ENCODE data around the gene MCF2L. TPM values are rescaled to one million over a fixed set of nuclear protein-coding genes. Genes with fewer than 3 reads are reported as not detected.

MCF2L gene
- total and polyA plus RNA-seq, 4 donors, result 46.3 to 136 (median 92.0) TPM

DNA sequence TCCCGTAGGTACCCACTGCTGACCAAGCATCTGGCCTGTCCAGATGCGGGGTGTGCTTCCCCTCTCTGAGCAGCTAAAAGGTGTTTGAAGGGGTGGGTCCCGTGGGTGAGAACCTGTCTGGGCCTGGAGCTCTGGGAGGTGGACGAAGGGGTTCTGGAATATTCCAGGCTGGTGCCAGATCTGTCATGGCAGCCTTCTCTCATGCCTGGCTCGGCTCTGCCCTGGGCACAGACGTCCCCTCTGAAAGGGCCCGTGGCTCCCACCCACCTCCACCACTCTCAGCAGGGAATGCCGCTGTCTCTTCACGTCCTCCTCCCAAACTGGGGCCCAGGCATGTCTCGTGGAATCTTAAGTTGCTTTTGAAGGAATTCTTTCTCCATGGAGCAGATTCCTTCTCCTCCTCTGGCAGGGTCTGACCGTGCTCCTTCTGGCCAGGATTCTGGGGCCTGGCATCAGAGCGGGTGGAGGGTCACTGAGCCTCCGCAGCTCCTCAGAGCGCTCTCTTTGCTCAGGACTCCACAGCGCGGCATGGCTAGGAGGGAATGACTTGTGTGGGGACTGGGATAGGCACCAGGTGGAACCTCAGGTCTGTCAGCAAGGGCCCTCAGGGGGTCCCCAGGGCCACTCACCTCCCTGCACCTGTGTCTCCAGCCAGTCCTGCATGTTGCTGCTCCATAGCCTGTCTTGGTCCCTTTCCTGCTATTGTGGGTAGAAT is 5.9 kb upstream of the MCF2L start:
- Histone ChIP-seq H3K9me3 (ENCODE audit: control insufficient read depth, insufficient read depth, low read length) (no peaks in the 10 kb centered on the region), H3K27me3 (ENCODE audit: control insufficient read depth, insufficient read depth, low read length) (no peaks in the 10 kb centered on the region), H3K36me3 (ENCODE audit: control insufficient read depth, insufficient read depth, low read length) (peaks cover 11% of the 10 kb centered on the region), H3K4me1 (ENCODE audit: control insufficient read depth, insufficient read depth, low read length) (peaks cover 34% of the 10 kb centered on the region), H3K27ac (ENCODE audit: low read depth, low read length) (no peak overlapping the region), H3K4me3 (ENCODE audit: low read depth, low read length) (no peak overlapping the region)
- 92% methylated on average over 14 of the region's 16 CpGs for WGBS (ENCODE audit: insufficient coverage)
- DNase-seq (ENCODE audit: low read depth in 4 of 6, low spot score in 6 of 6), result no peak

DNA sequence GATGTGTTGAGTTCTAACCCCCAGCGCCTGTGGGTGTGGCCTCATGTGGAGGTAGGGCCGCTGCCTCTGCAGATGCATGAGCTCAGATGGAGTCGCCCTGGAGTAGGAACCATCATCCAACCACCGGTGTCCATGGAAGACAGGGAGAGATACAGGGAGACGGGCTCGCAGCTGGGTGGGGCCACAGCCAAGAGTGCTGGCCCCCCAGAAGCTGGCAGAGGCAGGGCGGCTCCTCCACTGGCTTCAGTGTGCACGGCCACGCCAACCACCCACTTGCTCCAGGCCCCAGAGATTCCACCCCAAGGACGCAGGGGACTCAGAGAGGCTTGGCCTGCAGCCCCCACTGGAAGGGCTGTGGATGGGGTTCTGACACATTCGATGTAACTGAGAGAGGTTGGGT is 5.4 kb upstream of the MCF2L start:
- WGBS (ENCODE audit: insufficient coverage), result 94% methylated on average over 8 of the region's 11 CpGs
- no peak for DNase-seq (ENCODE audit: low read depth in 4 of 6, low spot score in 6 of 6)
- peaks cover 34% of the 10 kb centered on the region for H3K4me1 ChIP-seq (ENCODE audit: control insufficient read depth, insufficient read depth, low read length)

DNA sequence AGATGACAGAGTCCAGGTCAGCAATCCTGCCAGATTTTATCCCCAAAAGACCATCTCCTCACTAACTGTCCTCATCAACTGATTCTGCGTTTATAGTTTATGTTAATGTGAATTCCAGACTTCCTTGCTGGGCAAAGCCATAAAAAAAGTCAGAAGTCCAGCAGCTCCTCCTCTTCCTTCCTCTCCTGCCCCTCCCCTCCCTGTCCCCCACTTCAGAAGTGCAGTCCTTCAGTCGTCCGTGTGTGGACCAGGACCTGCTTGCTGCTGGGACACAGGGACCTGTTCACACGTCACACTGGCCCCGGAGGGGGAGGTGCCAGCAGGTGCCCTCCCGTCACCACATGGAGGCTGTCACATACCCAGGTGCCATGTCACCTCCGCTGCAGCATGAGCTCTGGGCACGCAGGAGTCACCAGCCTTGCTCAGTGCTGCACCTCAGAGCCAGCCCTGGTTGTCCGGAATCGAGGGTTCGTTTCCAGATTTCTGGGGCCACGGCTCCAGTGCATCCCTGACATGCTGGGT is 4.0 kb upstream of the MCF2L start:
- no peak overlapping the region for H3K4me3 ChIP-seq (ENCODE audit: low read depth, low read length)
- no peak for DNase-seq (ENCODE audit: low read depth in 4 of 6, low spot score in 6 of 6)
- H3K9me3 ChIP-seq (ENCODE audit: control insufficient read depth, insufficient read depth, low read length), result no peaks in the 10 kb centered on the region
- no peaks in the 10 kb centered on the region for H3K27me3 ChIP-seq (ENCODE audit: control insufficient read depth, insufficient read depth, low read length)
- H3K36me3 ChIP-seq (ENCODE audit: control insufficient read depth, insufficient read depth, low read length), result peaks cover 8% of the 10 kb centered on the region
- WGBS (ENCODE audit: insufficient coverage), result 70% methylated on average over 11 of the region's 12 CpGs
- peak overlapping the region; percentile 26 for H3K27ac ChIP-seq (ENCODE audit: low read depth, low read length)
- H3K4me1 ChIP-seq (ENCODE audit: control insufficient read depth, insufficient read depth, low read length), result peaks cover 30% of the 10 kb centered on the region

More for the DNA sequence above, 5.4 kb upstream of the MCF2L start:
- H3K36me3 ChIP-seq (ENCODE audit: control insufficient read depth, insufficient read depth, low read length), result peaks cover 8% of the 10 kb centered on the region
- H3K4me3 ChIP-seq (ENCODE audit: low read depth, low read length), result no peak overlapping the region
- no peaks in the 10 kb centered on the region for H3K9me3 ChIP-seq (ENCODE audit: control insufficient read depth, insufficient read depth, low read length)
- no peaks in the 10 kb centered on the region for H3K27me3 ChIP-seq (ENCODE audit: control insufficient read depth, insufficient read depth, low read length)
- H3K27ac ChIP-seq (ENCODE audit: low read depth, low read length), result no peak overlapping the region

DNA sequence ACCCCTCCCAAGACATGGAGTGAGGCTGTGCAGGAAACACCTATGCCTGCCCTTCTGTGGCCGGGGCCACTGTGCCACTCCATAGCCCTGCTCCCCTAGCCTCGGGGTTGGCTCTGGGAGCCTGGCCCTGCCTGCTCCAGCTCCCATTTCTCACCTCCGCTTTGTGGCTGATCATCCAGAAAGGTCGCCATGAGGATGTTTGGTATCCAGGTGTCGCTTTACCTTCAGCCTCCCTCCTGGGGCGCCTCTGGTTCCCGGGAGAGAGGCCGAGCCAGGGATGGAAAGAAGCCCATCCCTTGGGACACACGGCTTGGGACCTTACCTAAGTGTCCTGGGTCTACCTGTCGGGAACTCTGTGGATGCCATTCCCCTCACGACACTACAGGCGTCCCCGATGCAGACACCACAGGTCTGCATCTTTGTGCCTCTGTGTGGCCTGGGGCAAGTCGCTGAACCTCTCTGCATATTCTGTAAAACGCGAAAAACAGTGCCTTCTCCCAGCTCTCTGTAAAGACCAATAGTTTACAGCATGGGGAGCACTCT is 3.4 kb upstream of the MCF2L start:
- Histone ChIP-seq H3K9me3 (ENCODE audit: control insufficient read depth, insufficient read depth, low read length) (no peaks in the 10 kb centered on the region), H3K27me3 (ENCODE audit: control insufficient read depth, insufficient read depth, low read length) (no peaks in the 10 kb centered on the region), H3K4me3 (ENCODE audit: low read depth, low read length) (no peak overlapping the region), H3K36me3 (ENCODE audit: control insufficient read depth, insufficient read depth, low read length) (peaks cover 8% of the 10 kb centered on the region), H3K4me1 (ENCODE audit: control insufficient read depth, insufficient read depth, low read length) (peaks cover 29% of the 10 kb centered on the region), H3K27ac (ENCODE audit: low read depth, low read length) (no peak overlapping the region)
- DNase-seq (ENCODE audit: low read depth in 4 of 6, low spot score in 6 of 6), result no peak
- WGBS (ENCODE audit: insufficient coverage), result 88% methylated on average over 16 of the region's 16 CpGs

DNA sequence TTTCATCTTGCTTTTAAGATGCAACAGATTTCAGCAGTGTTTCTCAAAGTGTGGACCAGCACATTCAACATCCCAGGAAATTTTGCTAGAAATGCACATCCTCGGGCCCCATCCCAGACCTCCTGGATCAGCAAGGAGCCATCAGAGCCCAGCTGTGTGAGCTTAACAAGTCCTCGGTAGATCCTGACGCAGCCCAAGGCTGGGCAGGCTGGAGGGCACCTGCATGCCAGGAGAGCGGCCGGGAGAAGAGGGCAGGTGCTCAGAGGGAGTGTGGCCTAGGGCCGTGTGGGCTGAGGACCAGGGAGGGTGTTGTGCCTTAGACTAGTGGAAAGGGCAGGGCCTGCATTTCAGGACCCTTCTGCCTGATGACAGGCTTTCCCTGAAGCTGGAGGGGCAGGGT is 2.2 kb upstream of the MCF2L start:
- no peak for DNase-seq (ENCODE audit: low read depth in 4 of 6, low spot score in 6 of 6)

DNA sequence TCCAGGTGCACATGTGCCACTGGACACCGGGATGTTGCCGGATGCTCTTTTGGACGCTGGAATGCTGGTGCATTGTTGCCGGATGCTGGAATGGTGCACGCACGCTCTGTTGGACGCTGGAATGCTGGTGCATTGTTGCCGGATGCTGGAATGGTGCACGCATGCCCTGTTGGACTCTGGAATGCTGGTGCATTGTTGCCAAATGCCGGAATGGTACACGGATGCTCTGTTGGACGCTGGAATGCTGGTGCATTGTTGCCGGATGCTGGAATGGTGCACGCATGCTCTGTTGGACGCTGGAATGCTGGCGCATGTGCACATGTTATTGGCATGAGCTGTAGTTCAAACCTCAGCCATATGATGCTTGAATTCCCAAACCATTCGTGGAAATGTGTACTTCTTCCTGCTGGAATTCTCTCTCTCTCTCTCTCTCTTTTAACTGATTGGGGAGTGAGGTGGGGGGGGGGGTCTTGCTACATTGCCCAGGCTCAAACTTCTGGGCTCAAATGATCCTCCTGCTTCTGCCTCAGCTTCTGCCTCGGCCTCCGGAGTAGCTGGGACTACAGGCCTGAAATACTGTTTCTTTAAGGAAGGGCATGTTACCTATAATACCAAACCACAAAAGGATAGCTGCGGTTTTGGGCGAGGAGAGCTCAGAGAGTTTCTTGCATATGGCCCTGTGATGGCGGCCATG is 1.2 kb upstream of the MCF2L start:
- peak in 2 of 6 donors; percentile 56 to 67 for DNase-seq (ENCODE audit: low read depth in 4 of 6, low spot score in 6 of 6)
- Histone ChIP-seq H3K9me3 (ENCODE audit: control insufficient read depth, insufficient read depth, low read length) (no peaks in the 10 kb centered on the region), H3K4me1 (ENCODE audit: control insufficient read depth, insufficient read depth, low read length) (peaks cover 38% of the 10 kb centered on the region), H3K36me3 (ENCODE audit: control insufficient read depth, insufficient read depth, low read length) (peaks cover 8% of the 10 kb centered on the region), H3K27me3 (ENCODE audit: control insufficient read depth, insufficient read depth, low read length) (no peaks in the 10 kb centered on the region), H3K27ac (ENCODE audit: low read depth, low read length) (no peak overlapping the region), H3K4me3 (ENCODE audit: low read depth, low read length) (peak overlapping the region; percentile 26)
- WGBS (ENCODE audit: insufficient coverage), result 72% methylated on average over 18 of the region's 22 CpGs

More for the DNA sequence above, 2.2 kb upstream of the MCF2L start:
- Histone ChIP-seq H3K4me3 (ENCODE audit: low read depth, low read length) (no peak overlapping the region), H3K27ac (ENCODE audit: low read depth, low read length) (no peak overlapping the region), H3K27me3 (ENCODE audit: control insufficient read depth, insufficient read depth, low read length) (no peaks in the 10 kb centered on the region), H3K4me1 (ENCODE audit: control insufficient read depth, insufficient read depth, low read length) (peaks cover 37% of the 10 kb centered on the region), H3K36me3 (ENCODE audit: control insufficient read depth, insufficient read depth, low read length) (peaks cover 8% of the 10 kb centered on the region), H3K9me3 (ENCODE audit: control insufficient read depth, insufficient read depth, low read length) (no peaks in the 10 kb centered on the region)
- 87% methylated on average over 6 of the region's 6 CpGs for WGBS (ENCODE audit: insufficient coverage)

DNA sequence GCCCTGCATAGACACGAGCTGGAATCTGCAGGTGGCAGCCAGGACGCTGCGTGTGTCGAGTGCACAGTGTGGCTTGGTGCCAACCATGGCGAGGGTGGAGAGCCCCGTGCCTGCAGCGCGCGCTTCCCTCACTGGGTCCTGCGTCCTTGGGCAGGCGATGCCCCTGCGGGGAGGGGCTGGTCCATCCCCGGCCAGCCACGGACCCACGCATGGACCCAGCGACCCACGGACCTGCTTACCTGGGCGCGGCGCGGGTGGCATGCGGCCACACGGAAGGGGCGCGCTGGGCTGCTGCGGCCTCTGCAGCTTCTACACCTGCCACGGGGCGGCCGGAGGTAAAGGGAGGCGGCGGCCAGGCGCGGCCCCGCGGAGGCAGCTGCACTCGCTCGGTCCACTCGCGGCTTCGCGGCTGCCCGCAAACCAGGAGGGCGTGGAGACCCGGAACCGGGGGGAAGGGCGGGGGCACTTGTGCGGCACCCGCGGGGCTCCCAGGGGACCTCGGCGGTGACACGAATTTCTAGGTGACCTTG is 569 bp upstream of the MCF2L start:
- peaks cover 42% of the 10 kb centered on the region for H3K4me1 ChIP-seq (ENCODE audit: control insufficient read depth, insufficient read depth, low read length)
- H3K4me3 ChIP-seq (ENCODE audit: low read depth, low read length), result peak overlapping the region; percentile 55
- no peak overlapping the region for H3K27ac ChIP-seq (ENCODE audit: low read depth, low read length)
- DNase-seq (ENCODE audit: low read depth in 4 of 6, low spot score in 6 of 6), result peak in 3 of 6 donors; percentile 21 to 84 (median 73)
- H3K9me3 ChIP-seq (ENCODE audit: control insufficient read depth, insufficient read depth, low read length), result no peaks in the 10 kb centered on the region
- H3K27me3 ChIP-seq (ENCODE audit: control insufficient read depth, insufficient read depth, low read length), result no peaks in the 10 kb centered on the region
- WGBS (ENCODE audit: insufficient coverage), result 3% methylated on average over 52 of the region's 52 CpGs
- H3K36me3 ChIP-seq (ENCODE audit: control insufficient read depth, insufficient read depth, low read length), result peaks cover 9% of the 10 kb centered on the region

DNA sequence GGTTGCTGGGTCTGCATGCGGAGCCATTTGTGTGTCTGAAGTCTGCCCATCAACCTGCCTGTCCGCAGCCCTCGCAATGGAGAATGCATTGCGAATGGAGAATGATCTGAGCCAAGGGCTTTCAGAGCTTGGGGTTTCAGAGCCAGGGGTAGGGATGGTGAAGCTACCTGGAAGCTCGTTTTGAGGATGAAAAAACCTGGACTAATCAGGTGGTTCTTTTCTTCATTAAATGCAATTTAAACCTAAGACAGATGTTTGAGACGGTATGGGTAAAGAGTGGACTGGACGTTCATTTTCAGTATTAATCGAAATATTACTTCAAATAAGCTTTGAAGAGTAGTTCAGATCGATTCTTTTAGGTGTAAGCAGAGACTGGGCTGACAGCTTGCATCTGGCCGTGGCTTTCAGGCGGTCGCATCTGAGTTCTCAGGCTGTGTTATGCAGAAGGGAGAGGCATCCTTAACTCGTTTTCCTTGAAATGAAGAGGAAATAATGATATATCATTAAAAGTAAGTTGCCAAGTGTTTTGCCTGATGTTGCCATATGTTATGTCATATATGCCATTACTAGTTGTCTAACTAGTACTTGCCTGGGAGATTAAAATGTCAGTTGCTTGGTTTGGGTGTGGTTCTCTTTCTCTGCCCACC is 801 bp downstream of the MCF2L start:
- 26% methylated on average over 8 of the region's 13 CpGs for WGBS (ENCODE audit: insufficient coverage)
- Histone ChIP-seq H3K4me1 (ENCODE audit: control insufficient read depth, insufficient read depth, low read length) (peaks cover 51% of the 10 kb centered on the region), H3K27ac (ENCODE audit: low read depth, low read length) (peak overlapping the region; percentile 54), H3K4me3 (ENCODE audit: low read depth, low read length) (peak overlapping the region; percentile 55), H3K27me3 (ENCODE audit: control insufficient read depth, insufficient read depth, low read length) (no peaks in the 10 kb centered on the region), H3K36me3 (ENCODE audit: control insufficient read depth, insufficient read depth, low read length) (peaks cover 14% of the 10 kb centered on the region), H3K9me3 (ENCODE audit: control insufficient read depth, insufficient read depth, low read length) (no peaks in the 10 kb centered on the region)
- DNase-seq (ENCODE audit: low read depth in 4 of 6, low spot score in 6 of 6), result peak in 3 of 6 donors; percentile 22 to 60 (median 37)

DNA sequence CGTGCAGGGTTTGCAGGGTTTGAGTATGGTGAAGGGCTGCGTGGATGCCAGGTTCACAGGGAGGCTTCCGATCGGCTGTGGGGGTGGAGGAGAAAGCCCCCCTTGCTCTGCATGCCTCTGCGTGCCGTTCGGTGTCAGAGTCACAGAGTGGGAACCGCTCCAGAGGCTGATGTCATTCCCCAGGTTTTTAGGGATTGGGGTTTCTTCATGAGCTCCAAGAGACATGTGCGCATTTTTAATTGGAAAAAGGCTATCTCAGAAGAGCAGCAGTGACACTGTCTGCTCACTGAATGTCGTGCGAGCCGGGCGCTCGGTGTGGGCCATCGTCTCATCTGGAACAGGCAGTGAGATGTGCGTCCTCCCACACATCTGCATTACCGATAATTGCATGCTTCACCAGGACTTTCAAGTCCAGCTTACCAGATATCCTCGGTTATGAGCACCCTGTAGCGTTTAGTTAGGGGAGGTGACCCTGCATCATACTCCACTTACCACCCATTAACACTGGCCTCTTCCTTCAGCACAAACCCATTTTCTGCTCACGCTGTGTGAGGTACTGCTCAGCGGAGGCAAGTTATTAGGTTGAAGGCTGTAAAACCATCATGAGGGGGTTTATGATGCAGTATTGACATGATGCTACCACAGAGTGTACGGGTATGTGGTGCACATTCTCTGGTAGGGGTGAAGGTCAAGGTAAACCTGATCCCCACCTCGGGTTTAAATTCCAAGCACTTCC is 1.7 kb downstream of the MCF2L start:
- Histone ChIP-seq H3K27ac (ENCODE audit: low read depth, low read length) (peak overlapping the region; percentile 21), H3K4me3 (ENCODE audit: low read depth, low read length) (peak overlapping the region; percentile 55)
- 31% methylated on average over 19 of the region's 23 CpGs for WGBS (ENCODE audit: insufficient coverage)

More for the DNA sequence above, 1.7 kb downstream of the MCF2L start:
- Histone ChIP-seq H3K9me3 (ENCODE audit: control insufficient read depth, insufficient read depth, low read length) (no peaks in the 10 kb centered on the region), H3K4me1 (ENCODE audit: control insufficient read depth, insufficient read depth, low read length) (peaks cover 52% of the 10 kb centered on the region), H3K36me3 (ENCODE audit: control insufficient read depth, insufficient read depth, low read length) (peaks cover 15% of the 10 kb centered on the region), H3K27me3 (ENCODE audit: control insufficient read depth, insufficient read depth, low read length) (no peaks in the 10 kb centered on the region)
- DNase-seq (ENCODE audit: low read depth in 4 of 6, low spot score in 6 of 6), result peak in 3 of 6 donors; percentile 12 to 86 (median 85)
